SK-N-SH (cell line): ENCODE data around the gene DIS3L2.

ENCODE experiments used
- CTCF ChIP-seq: fragments of 200-600 bp; sonication (generic); IDR thresholded peaks from 2 replicates; pipeline ENCODE4 v1.6.1; 2017; ENCODE audit warnings: antibody characterized with exemption, mild to moderate bottlenecking, moderate library complexity
- EP300 ChIP-seq, 2 experiments: IDR thresholded peaks; 2 replicates each; pipeline versions ENCODE4 v1.4.0 to v1.6.1; 2012; ENCODE audit warnings: borderline replicate concordance in 1 of 2, low read depth in 1 of 2, low read length in 1 of 2
- GABPA ChIP-seq: IDR thresholded peaks from 2 replicates; pipeline ENCODE4 v1.4.0; 2012; ENCODE audit warnings: low read depth, mild to moderate bottlenecking
- MEF2A ChIP-seq: IDR thresholded peaks from 2 replicates; pipeline ENCODE4 v1.4.0; 2012; ENCODE audit warnings: low read depth, borderline replicate concordance
- POLR2AphosphoS5 ChIP-seq: IDR thresholded peaks from 2 replicates; pipeline ENCODE4 v1.6.1; 2012; ENCODE audit warnings: low read depth, low read length
- TAF1 ChIP-seq: IDR thresholded peaks from 2 replicates; pipeline ENCODE4 v1.6.1; 2012; ENCODE audit warnings: low read depth, mild to moderate bottlenecking, low read length, moderate library complexity, borderline replicate concordance
- TCF12 ChIP-seq: IDR thresholded peaks from 2 replicates; pipeline ENCODE4 v1.4.0; 2012

- TF ChIP-seq EP300 (IDR thresholded peaks at IDR 0.05; ENCODE audit: borderline replicate concordance in 1 of 2, low read depth in 1 of 2, low read length in 1 of 2) (no peak), POLR2AphosphoS5 (no peak), TCF12 (no peak), CTCF (no peak), TAF1 (no peak), MEF2A (no peak), GABPA (no peak)
These were observed 61.2 kb downstream of the DIS3L2 start for GRCh38 chr2:232022718-232023117.
